Choroid plexus epithelial cell (primary cell): ENCODE data around the gene ITSN1.

Source experiments
- DNase-seq: peaks from one replicate; pipeline ENCODE4 v3.0.0-alpha.2; 2010; ENCODE audit warnings: low read depth
- H3K4me3 ChIP-seq: 2 replicates; pipeline ENCODE4 v1.5.1; 2011; ENCODE audit warnings: low read depth, mild to moderate bottlenecking, control low read depth, low read length, moderate library complexity
- TF ChIP-seq, protein P1 (sequence below): conservative IDR thresholded peaks from 2 replicates; pipeline ENCODE4 v1.5.1; 2011; ENCODE audit warnings: low read depth, mild to moderate bottlenecking, control low read depth, inconsistent platforms, low read length, moderate library complexity

Gene ITSN1

DNA sequence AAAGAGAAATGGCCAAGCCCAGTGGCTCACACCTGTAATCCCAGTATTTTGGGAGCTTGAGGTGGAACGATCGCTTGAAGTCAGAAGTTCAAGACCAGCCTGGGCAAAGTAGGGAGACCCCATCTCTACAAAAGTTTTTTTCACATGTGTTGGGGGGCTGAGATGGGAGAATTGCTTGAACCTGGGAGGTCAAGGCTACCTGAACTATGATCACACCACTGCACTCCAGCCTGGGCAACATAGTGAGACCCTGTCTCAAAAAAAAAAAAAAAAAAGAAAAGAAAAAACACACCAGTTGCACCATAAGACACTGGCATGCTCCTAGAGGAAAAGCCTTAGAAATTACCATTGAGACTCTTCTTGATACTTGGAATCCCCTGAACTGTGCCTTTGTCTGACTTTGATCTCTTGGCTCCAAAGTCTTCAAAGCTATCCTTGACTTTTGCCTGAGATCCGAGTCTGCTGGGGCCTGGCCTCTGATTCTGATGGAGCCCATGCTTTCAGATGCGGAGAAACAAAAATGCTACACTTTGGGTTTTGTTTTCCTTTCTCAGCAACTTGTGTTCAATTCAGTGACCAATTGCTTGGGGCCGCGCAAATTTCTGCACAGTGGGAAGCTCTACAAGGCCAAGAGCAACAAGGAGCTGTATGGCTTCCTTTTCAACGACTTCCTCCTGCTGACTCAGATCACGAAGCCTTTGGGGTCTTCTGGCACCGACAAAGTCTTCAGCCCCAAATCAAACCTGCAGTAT, 239.6 kb downstream of the ITSN1 start:
- TF ChIP-seq, protein P1, sequence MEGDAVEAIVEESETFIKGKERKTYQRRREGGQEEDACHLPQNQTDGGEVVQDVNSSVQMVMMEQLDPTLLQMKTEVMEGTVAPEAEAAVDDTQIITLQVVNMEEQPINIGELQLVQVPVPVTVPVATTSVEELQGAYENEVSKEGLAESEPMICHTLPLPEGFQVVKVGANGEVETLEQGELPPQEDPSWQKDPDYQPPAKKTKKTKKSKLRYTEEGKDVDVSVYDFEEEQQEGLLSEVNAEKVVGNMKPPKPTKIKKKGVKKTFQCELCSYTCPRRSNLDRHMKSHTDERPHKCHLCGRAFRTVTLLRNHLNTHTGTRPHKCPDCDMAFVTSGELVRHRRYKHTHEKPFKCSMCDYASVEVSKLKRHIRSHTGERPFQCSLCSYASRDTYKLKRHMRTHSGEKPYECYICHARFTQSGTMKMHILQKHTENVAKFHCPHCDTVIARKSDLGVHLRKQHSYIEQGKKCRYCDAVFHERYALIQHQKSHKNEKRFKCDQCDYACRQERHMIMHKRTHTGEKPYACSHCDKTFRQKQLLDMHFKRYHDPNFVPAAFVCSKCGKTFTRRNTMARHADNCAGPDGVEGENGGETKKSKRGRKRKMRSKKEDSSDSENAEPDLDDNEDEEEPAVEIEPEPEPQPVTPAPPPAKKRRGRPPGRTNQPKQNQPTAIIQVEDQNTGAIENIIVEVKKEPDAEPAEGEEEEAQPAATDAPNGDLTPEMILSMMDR = no peak
- no peak overlapping the region for H3K4me3 ChIP-seq
- peak; percentile 75 for DNase-seq

DNA sequence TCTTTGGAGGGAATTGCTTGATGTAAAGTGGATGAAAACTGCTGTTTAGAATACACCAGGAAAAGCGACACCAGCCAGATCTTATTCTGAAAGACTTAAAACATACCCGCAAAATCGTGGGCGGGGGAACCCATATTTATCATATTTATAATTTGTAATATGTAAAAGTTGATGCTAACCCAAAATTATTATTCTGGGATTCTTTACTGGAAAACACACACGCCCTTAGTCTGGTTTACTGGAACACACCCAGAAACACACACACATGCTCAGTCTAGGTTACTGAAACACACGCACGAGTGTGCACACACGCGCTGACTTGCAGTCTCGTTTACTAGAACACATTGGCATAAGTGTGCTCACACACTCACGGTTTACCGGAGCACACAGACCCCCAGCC, 240.8 kb downstream of the ITSN1 start:
- TF ChIP-seq, protein P1 = no peak
- no peak overlapping the region for H3K4me3 ChIP-seq
- no peak for DNase-seq

DNA sequence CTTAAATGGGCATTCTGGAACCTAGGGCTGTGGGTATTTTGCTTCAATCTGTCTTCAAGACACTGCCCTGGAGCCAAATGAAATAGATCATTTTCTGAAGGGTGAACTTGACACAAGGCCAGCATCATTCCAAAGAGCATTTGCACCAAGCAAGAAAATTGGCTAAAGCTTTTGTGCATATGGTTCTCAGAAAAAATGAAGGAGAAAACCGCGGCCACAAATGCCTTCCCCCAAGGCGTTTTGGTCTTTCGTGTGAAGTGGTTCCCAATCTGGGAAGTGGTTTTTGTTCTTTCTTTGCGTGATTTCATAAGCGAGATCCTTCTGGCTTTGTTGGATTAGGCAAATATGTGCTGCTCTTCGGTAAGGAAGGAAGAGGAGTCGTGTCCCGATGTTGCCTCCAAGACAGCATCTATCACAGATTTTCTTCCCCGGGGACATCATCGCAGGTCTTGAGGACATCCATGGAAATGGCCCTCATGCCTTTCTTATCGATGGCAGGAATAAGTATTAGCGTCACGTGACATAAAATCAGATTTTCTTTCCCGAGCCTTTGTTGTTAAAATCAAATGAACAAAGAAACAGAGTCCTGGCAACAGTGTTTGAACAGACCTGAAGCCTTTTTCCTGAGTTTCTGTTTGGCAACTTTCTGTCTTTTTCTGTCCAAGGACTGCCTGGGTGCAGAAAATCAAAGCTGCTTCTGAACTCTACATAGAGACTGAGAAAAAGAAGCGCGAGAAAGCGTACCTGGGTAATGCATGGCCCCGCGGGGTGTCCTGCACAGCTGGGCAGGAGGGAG, 242.3 kb downstream of the ITSN1 start:
- no peak for DNase-seq
- TF ChIP-seq, protein P1 = no peak
- H3K4me3 ChIP-seq = no peak overlapping the region

DNA sequence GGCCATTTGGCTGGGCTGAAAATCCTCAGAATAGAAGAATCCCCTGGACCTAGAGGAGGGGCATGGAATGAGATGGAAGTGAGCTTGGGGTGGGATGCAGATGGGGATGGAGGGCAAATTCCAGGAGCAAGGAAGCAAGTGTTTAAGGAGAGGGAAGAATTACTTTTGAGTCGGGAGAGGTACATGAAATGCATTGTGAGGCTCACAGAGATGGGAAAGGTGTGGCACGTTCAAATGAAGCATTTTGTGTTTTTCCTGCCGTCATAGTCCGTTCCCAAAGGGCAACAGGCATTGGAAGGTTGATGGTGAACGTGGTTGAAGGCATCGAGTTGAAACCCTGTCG, 242.8 kb downstream of the ITSN1 start:
- DNase-seq = no peak
- TF ChIP-seq, protein P1 = no peak
- no peak overlapping the region for H3K4me3 ChIP-seq

DNA sequence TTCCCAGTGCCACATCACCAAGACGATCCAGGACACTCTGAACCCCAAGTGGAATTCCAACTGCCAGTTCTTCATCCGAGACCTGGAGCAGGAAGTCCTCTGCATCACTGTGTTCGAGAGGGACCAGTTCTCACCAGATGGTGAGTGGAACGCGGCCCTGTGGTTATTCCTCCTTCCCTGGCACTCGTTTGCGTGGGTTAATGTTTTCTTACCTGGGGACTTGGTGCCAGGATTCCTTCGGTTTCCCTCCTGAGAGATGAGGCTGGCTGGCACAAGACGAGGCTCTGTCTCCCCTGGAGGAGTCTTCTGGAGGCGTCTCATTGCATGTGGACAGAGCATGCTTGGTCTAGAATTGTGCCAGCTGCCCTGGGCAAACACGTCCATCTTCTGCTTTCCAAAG, 244.0 kb downstream of the ITSN1 start:
- DNase-seq = no peak
- no peak overlapping the region for H3K4me3 ChIP-seq
- TF ChIP-seq, protein P1 = no peak

DNA sequence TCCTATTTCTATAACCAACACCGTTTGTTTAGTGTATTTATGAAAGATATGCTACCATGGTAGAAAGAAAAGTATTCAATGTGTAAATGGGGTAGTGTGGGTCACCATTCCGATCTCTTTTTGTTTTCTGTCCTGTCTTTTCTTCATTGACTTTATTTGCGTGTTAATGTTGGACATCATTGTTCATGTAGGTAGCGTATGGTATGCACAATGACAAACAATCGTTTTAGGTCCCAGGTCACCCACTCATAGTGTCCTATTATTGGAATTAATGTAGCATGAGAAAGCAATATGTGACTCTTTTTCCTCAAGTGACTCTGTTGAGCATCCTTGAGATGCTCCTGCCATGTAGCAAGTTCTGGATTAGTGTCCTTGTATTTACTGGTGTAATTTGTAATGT, 247.9 kb downstream of the ITSN1 start:
- H3K4me3 ChIP-seq = no peak overlapping the region
- DNase-seq = no peak
- TF ChIP-seq, protein P1 = no peak

DNA sequence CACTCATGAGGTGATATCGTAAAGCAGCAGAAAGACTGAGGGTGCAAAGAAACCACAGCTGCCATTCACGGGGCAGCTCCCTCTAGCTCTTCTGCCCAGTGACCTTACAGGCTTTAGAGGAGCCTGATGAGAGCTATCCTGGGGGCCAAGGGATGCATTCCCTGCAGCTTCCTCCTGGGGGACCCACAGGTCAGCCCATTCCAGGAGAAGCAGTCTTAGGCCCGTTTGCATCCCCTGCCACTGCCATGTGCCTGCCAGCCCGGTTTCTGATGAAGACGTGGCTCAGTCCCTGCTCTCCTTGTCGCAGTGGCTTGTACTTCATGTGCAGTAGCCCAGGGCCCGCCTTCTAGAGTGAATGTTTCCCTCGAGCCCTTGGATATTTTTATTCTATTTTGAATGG, 250.6 kb downstream of the ITSN1 start:
- H3K4me3 ChIP-seq = no peak overlapping the region
- TF ChIP-seq, protein P1 = no peak
- DNase-seq = no peak
